Transverse colon (tissue), 4 donors: ENCODE measurements around the gene ZNF83. TPM values are rescaled to one million over a fixed set of nuclear protein-coding genes. Genes with fewer than 3 reads are reported as not detected.

Experiments used
- DNase-seq: peaks from one replicate; pipeline ENCODE4 v3.0.0-alpha.2; 2019
- H3K27ac ChIP-seq, 4 donors: fragments of 200-600 bp; sonication (generic); 2 replicates each; pipeline ENCODE4 v1.5.1; 2016 to 2018; ENCODE audit warnings: inconsistent platforms in 4 of 4
- H3K27me3 ChIP-seq: fragments of 200-600 bp; sonication (generic); 2 replicates; pipeline ENCODE4 v1.5.1; 2017; ENCODE audit warnings: inconsistent platforms
- H3K36me3 ChIP-seq, 4 donors: fragments of 200-600 bp; sonication (generic); 2 replicates each; pipeline ENCODE4 v1.5.1; 2017 to 2019; ENCODE audit warnings: inconsistent platforms in 4 of 4
- H3K4me1 ChIP-seq, 4 donors: fragments of 200-600 bp; sonication (generic); 2 replicates each; pipeline ENCODE4 v1.5.1; 2017 to 2020; ENCODE audit warnings: inconsistent platforms in 4 of 4
- H3K4me3 ChIP-seq, 4 donors: fragments of 200-600 bp; sonication (generic); 1 replicate in 1 of 4; 2 replicates in 3 of 4; pipeline versions ENCODE4 v1.5.1 to v1.6.1; 2017 to 2019; ENCODE audit warnings: inconsistent platforms in 4 of 4
- H3K9me3 ChIP-seq, 2 donors: fragments of 200-600 bp; sonication (generic); 2 replicates each; pipeline ENCODE4 v1.5.1; 2017 to 2019; ENCODE audit warnings: inconsistent platforms in 2 of 2
- CTCF ChIP-seq, 5 experiments: fragments of 200-600 bp in 3 of 5; fragments of 450-650 bp in 2 of 5; sonication (generic) in 3 of 5; IDR thresholded peaks; 1 replicate in 2 of 5; 2 replicates in 3 of 5; pipeline ENCODE4 v1.5.1; 2016 to 2017; ENCODE audit warnings: antibody characterized with exemption in 5 of 5, inconsistent platforms in 3 of 5, mild to moderate bottlenecking in 2 of 5, moderate library complexity in 1 of 5
- EP300 ChIP-seq: sonication (generic); formaldehyde crosslinking; IDR thresholded peaks from one replicate; pipeline ENCODE4 v1.6.1; 2017; ENCODE audit warnings: antibody characterized with exemption, low read depth
- POLR2A ChIP-seq: fragments of 450-650 bp; IDR thresholded peaks from one replicate; pipeline ENCODE4 v1.6.1; 2016; ENCODE audit warnings: antibody characterized with exemption, mild to moderate bottlenecking, moderate library complexity
- POLR2AphosphoS5 ChIP-seq, 3 donors: sonication (generic); formaldehyde crosslinking; IDR thresholded peaks; one replicate each; pipeline ENCODE4 v1.6.1; 2016; ENCODE audit warnings: antibody characterized with exemption in 3 of 3
- WGBS, 2 donors: methylation state at CpG; one replicate each; pipeline ENCODE4 v1.1.5; 2018; ENCODE audit warnings: low coverage in 1 of 2; 5-methylcytosine and 5-hydroxymethylcytosine counted together
- in situ Hi-C, 4 donors: fragments of 200-750 bp; cut with MboI; loops; one replicate each; pipeline versions ENCODE4 v1.15.0 to v1.15.1; 2017; ENCODE audit warnings: low sequenced_read_pairs in 3 of 4, low pct_ligation_motif_present in 1 of 4, low pct_unique_long_range_greater_than_20kb in 1 of 4
- intact Hi-C: fragments of 100-400 bp; cut with DNase I; formaldehyde crosslinking; loops from one replicate; pipeline ENCODE4 v1.15.1; 2023; ENCODE audit warnings: low total_unique reads
- small RNA-seq, 4 donors: library from RNA; depleted of rRNA; stranded (forward); fragments of <200 nt; gene quantifications; one replicate each; pipeline ENCODE3, GENCODE V24; 2016
- total RNA-seq, 4 donors: library from RNA; depleted of rRNA; stranded (reverse); fragments of >200 nt; gene quantifications; one replicate each; pipeline ENCODE4 v1.1.0, GENCODE V29; 2016

The ZNF83 gene
- total RNA-seq, 4 donors from 2014 or later: 13.3 to 55.6 (median 26.7) TPM

GRCh38 chr19:52567921-52568320, 70.2 kb downstream of the ZNF83 start:
- 95% methylated on average over 8 to 14 of the region's 14 CpGs for WGBS, 2 donors
- peaks cover 32 to 38% of the 10 kb centered on the region in 2 donors for H3K9me3 ChIP-seq

DNA sequence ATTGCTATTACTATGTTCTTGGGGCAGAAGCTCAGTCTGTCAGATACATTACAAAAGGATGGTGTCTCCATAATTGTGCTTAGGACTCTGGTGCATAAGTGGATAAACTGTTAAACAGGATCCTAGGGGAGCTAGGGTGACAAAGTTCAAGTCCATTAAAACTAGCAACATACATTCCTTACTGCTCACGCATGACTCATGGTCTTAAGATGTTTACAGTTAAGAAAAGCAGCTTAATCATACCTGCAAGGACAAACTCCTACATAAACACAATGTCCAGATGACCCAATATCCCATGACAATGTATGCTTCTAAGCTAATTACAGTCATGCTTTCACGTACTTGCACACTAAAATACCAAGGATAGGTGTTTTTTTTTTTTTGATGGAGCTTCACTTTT, 71.6 kb downstream of the ZNF83 start:
- DNase-seq: no peak
- Histone ChIP-seq H3K36me3 (peaks cover 0 to 36% (median 12%) of the 10 kb centered on the region in 4 donors), H3K9me3 (peaks cover 41 to 44% of the 10 kb centered on the region in 2 donors)

More at GRCh38 chr19:52567921-52568320, 70.2 kb downstream of the ZNF83 start:
- in situ Hi-C loops (no loop called here), intact Hi-C loops (no loop called here)
- no peak for DNase-seq
- H3K4me1 ChIP-seq: peaks cover 0 to 19% (median 9%) of the 10 kb centered on the region in 4 donors
- H3K36me3 ChIP-seq: peaks cover 0 to 36% (median 11%) of the 10 kb centered on the region in 4 donors
- no peaks in the 10 kb centered on the region for H3K27me3 ChIP-seq
- no peak for TF ChIP-seq POLR2AphosphoS5 (IDR thresholded peaks at IDR 0.05)
- no peak for TF ChIP-seq POLR2A
- no peak for TF ChIP-seq EP300
- TF ChIP-seq CTCF (IDR thresholded peaks at IDR 0.05): no peak
- no peak overlapping the region for H3K4me3 ChIP-seq
- no peak overlapping the region for H3K27ac ChIP-seq

DNA sequence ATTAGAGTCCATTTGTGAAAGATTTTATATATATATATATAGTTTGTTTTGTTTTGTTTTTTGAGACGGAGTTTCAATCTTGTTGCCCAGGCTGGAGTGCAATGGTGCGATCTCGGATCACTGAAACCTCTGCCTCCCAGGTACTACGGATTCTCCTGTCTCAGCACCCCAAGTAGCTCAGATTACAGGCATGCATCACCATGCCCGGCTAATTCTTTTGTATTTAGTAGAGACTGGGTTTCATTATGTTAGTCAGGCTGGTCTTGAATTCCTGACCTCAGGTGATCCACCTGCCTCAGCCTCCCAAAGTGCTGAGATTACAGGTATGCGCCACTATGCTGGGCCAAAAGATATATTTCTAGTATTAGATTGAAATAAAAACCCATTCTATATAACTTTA, 72.0 kb downstream of the ZNF83 start:
- peaks cover 0 to 14% (median 9%) of the 10 kb centered on the region in 4 donors for H3K4me1 ChIP-seq
- peaks cover 46 to 49% of the 10 kb centered on the region in 2 donors for H3K9me3 ChIP-seq
- DNase-seq: no peak
- H3K4me3 ChIP-seq: no peak overlapping the region
- no peak for TF ChIP-seq POLR2A
- TF ChIP-seq CTCF (IDR thresholded peaks at IDR 0.05): no peak
- no peak for TF ChIP-seq EP300
- peaks cover 0 to 39% (median 14%) of the 10 kb centered on the region in 4 donors for H3K36me3 ChIP-seq
- H3K27ac ChIP-seq: no peak overlapping the region
- WGBS, 2 donors: 93 to 95% methylated on average over 4 to 6 of the region's 6 CpGs
- intact Hi-C loops (no loop called here), in situ Hi-C loops (no loop called here)
- H3K27me3 ChIP-seq: no peaks in the 10 kb centered on the region

More for the DNA sequence above, 71.6 kb downstream of the ZNF83 start:
- Histone ChIP-seq H3K4me3 (no peak overlapping the region), H3K4me1 (peaks cover 0 to 19% (median 9%) of the 10 kb centered on the region in 4 donors), H3K27ac (no peak overlapping the region), H3K27me3 (no peaks in the 10 kb centered on the region)
- intact Hi-C loops: no loop called here
- TF ChIP-seq POLR2AphosphoS5 (IDR thresholded peaks at IDR 0.05) (no peak), EP300 (no peak), POLR2A (no peak), CTCF (IDR thresholded peaks at IDR 0.05) (no peak)
- in situ Hi-C loops: no loop called here
- 76 to 84% methylated on average over 2 of the region's 2 CpGs for WGBS, 2 donors

Small RNA genes within 50 kb of the gene (small RNA-seq; reads per million reads assigned to genes)
- 0 reads per million in 4 donors for gene RPL39P34

Other genes with a start within 250 kb of the ZNF83 start
- 10 to 100 TPM in 2 of 4 donors, 1 to 10 TPM in 1, under 1 TPM in 1; 1.00 to 15.8 (median 9.0) TPM for gene ZNF528, start 240.5 kb downstream of the ZNF83 start, total RNA-seq
- gene ZNF534, start 209.2 kb downstream of the ZNF83 start, total RNA-seq: not detected
- gene ZNF578, start 184.8 kb downstream of the ZNF83 start, total RNA-seq: under 1 TPM in 2 of 4 donors, not detected in 2; 0.95 to 0.96 TPM
- 10 to 100 TPM; 21.5 to 66.6 (median 36.8) TPM for gene ZNF808, start 110.7 kb downstream of the ZNF83 start, total RNA-seq
- gene ZNF701, start 68.1 kb downstream of the ZNF83 start, total RNA-seq: 10 to 100 TPM; 12.0 to 31.1 (median 23.9) TPM
- gene ZNF611, start 96.7 kb upstream of the ZNF83 start, total RNA-seq: 10 to 100 TPM in 3 of 4 donors, 1 to 10 TPM in 1; 8.2 to 45.0 (median 15.0) TPM
- gene ZNF600, start 148.4 kb upstream of the ZNF83 start, total RNA-seq: 10 to 100 TPM in 3 of 4 donors, 1 to 10 TPM in 1; 5.2 to 95.4 (median 27.2) TPM
- gene ZNF28, start 183.3 kb upstream of the ZNF83 start, total RNA-seq: 10 to 100 TPM in 3 of 4 donors, under 1 TPM in 1; 0.75 to 21.2 (median 13.0) TPM
- 10 to 100 TPM; 10.1 to 26.9 (median 17.1) TPM for gene ZNF468, start 219.3 kb upstream of the ZNF83 start, total RNA-seq